H9 (cell line): ENCODE measurements around the gene ZNF383. TPM values are rescaled to one million over a fixed set of nuclear protein-coding genes. Genes with fewer than 3 reads are reported as not detected.

Experiments used
- DNase-seq: peaks from one replicate; pipeline ENCODE4 v3.0.0-alpha.2; 2017
- H2AFZ ChIP-seq: one replicate; pipeline ENCODE4 v1.6.1; 2013; ENCODE audit warnings: mild to moderate bottlenecking, low read length, control low read depth, moderate library complexity
- H2AK5ac ChIP-seq: 2 replicates; pipeline ENCODE4 v1.6.1; 2013; ENCODE audit warnings: low read length, control low read depth, mixed read lengths; ENCODE audit not compliant: insufficient read length
- H2BK120ac ChIP-seq: one replicate; pipeline ENCODE4 v1.6.1; 2013; ENCODE audit warnings: low read depth, mild to moderate bottlenecking, low read length, control low read depth, inconsistent platforms; ENCODE audit not compliant: poor library complexity, severe bottlenecking
- H2BK12ac ChIP-seq: 2 replicates; pipeline ENCODE4 v1.6.1; 2013; ENCODE audit warnings: low read length, control low read depth, mixed read lengths, low read depth; ENCODE audit not compliant: insufficient read length
- H2BK15ac ChIP-seq: 2 replicates; pipeline ENCODE4 v1.6.1; 2013; ENCODE audit warnings: low read depth, low read length, control low read depth
- H2BK20ac ChIP-seq: one replicate; pipeline ENCODE4 v1.6.1; 2013; ENCODE audit warnings: low read depth, mild to moderate bottlenecking, low read length, control low read depth, inconsistent platforms; ENCODE audit not compliant: poor library complexity, severe bottlenecking
- H2BK5ac ChIP-seq: 2 replicates; pipeline ENCODE4 v1.6.1; 2013; ENCODE audit warnings: low read length, control low read depth, mixed read lengths; ENCODE audit not compliant: insufficient read length
- H3K14ac ChIP-seq: 2 replicates; pipeline ENCODE4 v1.6.1; 2013; ENCODE audit warnings: low read length, control low read depth; ENCODE audit not compliant: insufficient read depth
- H3K18ac ChIP-seq: 2 replicates; pipeline ENCODE4 v1.6.1; 2013; ENCODE audit warnings: low read depth, mild to moderate bottlenecking, mixed read lengths, low read length, control low read depth; ENCODE audit not compliant: insufficient read length
- H3K23ac ChIP-seq: 2 replicates; pipeline ENCODE4 v1.6.1; 2013; ENCODE audit warnings: low read length, control low read depth, mixed read lengths, low read depth; ENCODE audit not compliant: insufficient read length
- H3K23me2 ChIP-seq: 2 replicates; pipeline ENCODE4 v1.6.1; 2013; ENCODE audit warnings: low read depth, mild to moderate bottlenecking, mixed read lengths, low read length, control low read depth; ENCODE audit not compliant: insufficient read length, poor library complexity, severe bottlenecking
- H3K27ac ChIP-seq: 2 replicates; pipeline ENCODE4 v1.5.1; 2013; ENCODE audit warnings: low read length, control low read depth, mixed read lengths, low read depth; ENCODE audit not compliant: insufficient read length
- H3K27me3 ChIP-seq: 2 replicates; pipeline ENCODE4 v1.6.1; 2013; ENCODE audit warnings: low read length, control low read depth, inconsistent platforms; ENCODE audit not compliant: insufficient read depth
- H3K4ac ChIP-seq: 2 replicates; pipeline ENCODE4 v1.6.1; 2013; ENCODE audit warnings: low read depth, mild to moderate bottlenecking, control low read depth, inconsistent platforms, low read length, moderate library complexity
- H3K4me1 ChIP-seq: 2 replicates; pipeline ENCODE4 v1.6.1; 2013; ENCODE audit warnings: low read length, control low read depth, inconsistent platforms; ENCODE audit not compliant: insufficient read depth
- H3K4me2 ChIP-seq: 2 replicates; pipeline ENCODE4 v1.6.1; 2013; ENCODE audit warnings: low read length, control low read depth, mixed read lengths; ENCODE audit not compliant: insufficient read length, insufficient read depth
- H3K56ac ChIP-seq: 2 replicates; pipeline ENCODE4 v1.6.1; 2013; ENCODE audit warnings: low read depth, mild to moderate bottlenecking, mixed read lengths, low read length, control low read depth; ENCODE audit not compliant: insufficient read length
- H3K79me1 ChIP-seq: 2 replicates; pipeline ENCODE4 v1.6.1; 2013; ENCODE audit warnings: low read depth, mild to moderate bottlenecking, moderate library complexity, low read length, control low read depth, inconsistent platforms; ENCODE audit not compliant: insufficient read depth, poor library complexity, severe bottlenecking
- H3K79me2 ChIP-seq: 2 replicates; pipeline ENCODE4 v1.6.1; 2013; ENCODE audit warnings: low read length, control low read depth, inconsistent platforms; ENCODE audit not compliant: insufficient read depth
- H3K9ac ChIP-seq: 2 replicates; pipeline ENCODE4 v1.6.1; 2013; ENCODE audit warnings: low read length, control low read depth, mixed read lengths; ENCODE audit not compliant: insufficient read length; ENCODE audit errors: extremely low read depth
- H3K9me3 ChIP-seq: one replicate; pipeline ENCODE4 v1.6.1; 2013; ENCODE audit warnings: low read depth, low read length, inconsistent platforms; ENCODE audit not compliant: control insufficient read depth
- H3T11ph ChIP-seq: one replicate; pipeline ENCODE4 v1.6.1; 2013; ENCODE audit warnings: mild to moderate bottlenecking, low read length, control low read depth, inconsistent platforms
- H4K20me1 ChIP-seq: one replicate; pipeline ENCODE4 v1.6.1; 2013; ENCODE audit not compliant: control insufficient read depth, insufficient read length, insufficient read depth
- H4K5ac ChIP-seq: 2 replicates; pipeline ENCODE4 v1.6.1; 2013; ENCODE audit warnings: low read depth, mild to moderate bottlenecking, mixed read lengths, low read length, control low read depth; ENCODE audit not compliant: insufficient read length
- H4K8ac ChIP-seq: replicated peaks from 2 replicates; pipeline ENCODE4 v1.6.1; 2013; ENCODE audit warnings: low read length, control low read depth, mixed read lengths, low read depth; ENCODE audit not compliant: insufficient read length
- H4K91ac ChIP-seq: 2 replicates; pipeline ENCODE4 v1.6.1; 2013; ENCODE audit warnings: low read depth, mild to moderate bottlenecking, moderate library complexity, mixed read lengths, low read length, control low read depth; ENCODE audit not compliant: insufficient read length
- H3K27ac Mint-ChIP-seq, 3 experiments: 2 replicates in 2 of 3; 3 replicates in 1 of 3; pipeline ENCODE4 v1.8.0; 2020 to 2021; ENCODE audit warnings: mixed read lengths in 3 of 3, mild to moderate bottlenecking in 1 of 3, moderate library complexity in 1 of 3
- H3K27me3 Mint-ChIP-seq: 2 replicates; pipeline ENCODE4 v1.8.0; 2021; ENCODE audit warnings: low read depth, mild to moderate bottlenecking, moderate library complexity, mixed read lengths
- H3K36me3 Mint-ChIP-seq, 3 experiments: 2 replicates in 2 of 3; 3 replicates in 1 of 3; pipeline ENCODE4 v1.8.0; 2020 to 2021; ENCODE audit warnings: low read depth in 3 of 3, mixed read lengths in 3 of 3; ENCODE audit not compliant: insufficient read depth in 1 of 3
- H3K4me1 Mint-ChIP-seq, 2 experiments: 2 replicates each; pipeline ENCODE4 v1.8.0; 2020; ENCODE audit warnings: mixed read lengths in 2 of 2
- H3K4me3 Mint-ChIP-seq, 2 experiments: 2 replicates in 1 of 2; 3 replicates in 1 of 2; pipeline ENCODE4 v1.8.0; 2020 to 2021; ENCODE audit warnings: mild to moderate bottlenecking in 2 of 2, mixed read lengths in 2 of 2, moderate library complexity in 1 of 2
- H3K9me3 Mint-ChIP-seq, 2 experiments: 2 replicates in 1 of 2; 3 replicates in 1 of 2; pipeline ENCODE4 v1.8.0; 2020; ENCODE audit warnings: mild to moderate bottlenecking in 2 of 2, mixed read lengths in 2 of 2, moderate library complexity in 1 of 2
- CTCF ChIP-seq: fragments of 200-600 bp; sonication (generic); conservative IDR thresholded peaks from 3 replicates; pipeline ENCODE4 v1.8.0; 2021; ENCODE audit warnings: antibody characterized with exemption, mild to moderate bottlenecking
- WGBS: extraction: QIAGEN DNeasy Blood & Tissue Kit; methylation state at CpG from one replicate; pipeline ENCODE4 v1.1.7; 2013; ENCODE audit warnings: missing lambda C conversion rate, low lambda C conversion rate, mixed read lengths; ENCODE audit not compliant: insufficient read length; ENCODE audit errors: extremely low coverage; 5-methylcytosine and 5-hydroxymethylcytosine counted together
- total RNA-seq: library from RNA; stranded (reverse); gene quantifications from 2 replicates; pipeline ENCODE4 v1.2.1, GENCODE V29; 2021

Gene ZNF383
- total RNA-seq, 1 experiment from 2014 or later, result 5.7 TPM

GRCh38 chr19:37220383-37220782 lies 2.4 kb downstream of the ZNF383 start:
- Histone ChIP-seq H3K27ac (no peak overlapping the region), H3K56ac (no peak overlapping the region), H2BK20ac (no peak overlapping the region), H2BK12ac (no peak overlapping the region), H3K9me3 (no peaks in the 10 kb centered on the region), H3K9ac (no peak overlapping the region), H4K91ac (no peak overlapping the region), H2BK5ac (no peak overlapping the region), H3K79me1 (no peaks in the 10 kb centered on the region), H3K23ac (no peak overlapping the region), H2AFZ (no peak overlapping the region), H4K20me1 (no peaks in the 10 kb centered on the region), H2BK120ac (no peak overlapping the region), H3T11ph (no peak overlapping the region), H3K23me2 (peaks cover 8% of the 10 kb centered on the region), H3K18ac (no peak overlapping the region), H4K8ac (no peak overlapping the region), H3K79me2 (peaks cover 1% of the 10 kb centered on the region; the same call in 1 of the 2 replicates), H3K27me3 (no peaks in the 10 kb centered on the region), H3K4me1 (no peaks in the 10 kb centered on the region), H4K5ac (no peak overlapping the region), H3K4me2 (no peak overlapping the region), H3K4ac (no peak overlapping the region), H2AK5ac (no peak overlapping the region), H2BK15ac (no peak overlapping the region), H3K14ac (no peak overlapping the region)
- peaks cover 4 to 31% of the 10 kb centered on the region in 2 experiments for H3K9me3 Mint-ChIP-seq
- DNase-seq, result no peak
- peaks cover 10 to 39% (median 30%) of the 10 kb centered on the region in 3 experiments for H3K36me3 Mint-ChIP-seq
- WGBS, result no CpG with 5 or more reads among the region's 3 CpGs
- no peak overlapping the region for H3K27ac Mint-ChIP-seq
- no peak overlapping the region for H3K4me3 Mint-ChIP-seq
- peaks cover 6 to 9% of the 10 kb centered on the region in 2 experiments for H3K4me1 Mint-ChIP-seq
- no peaks in the 10 kb centered on the region for H3K27me3 Mint-ChIP-seq
- no peak for TF ChIP-seq CTCF
